SH-SY5Y (cell line): ENCODE measurements around the gene HTT.
A peak's percentile ranks its signal among the peaks of the same experiment; 100 is the strongest.

ENCODE experiments used
- GATA2 ChIP-seq: IDR thresholded peaks from 2 replicates; pipeline ENCODE4 v1.6.1; 2011; ENCODE audit warnings: mild to moderate bottlenecking, low read depth, low read length
- GATA3 ChIP-seq: IDR thresholded peaks from 2 replicates; pipeline ENCODE4 v1.6.1; 2011; ENCODE audit warnings: low read depth, mild to moderate bottlenecking, low read length, moderate library complexity

- TF ChIP-seq GATA3 (no peak; the same call in 1 of the 2 replicates), GATA2 (0 out of 2 replicates have a peak, but pooled peaks have one; percentile 26)
Measured at GRCh38 chr4:3207531-3208037, 133.1 kb downstream of the HTT start.
